Hepatocyte (in vitro differentiated cells): ENCODE data around the gene SMAD7.

Source experiments
- EZH2 ChIP-seq: fragments of 200-600 bp; sonication (generic); IDR thresholded peaks from 2 replicates; pipeline ENCODE4 v1.6.1; 2016; ENCODE audit warnings: antibody characterized with exemption, mild to moderate bottlenecking, borderline replicate concordance
- EZH2phosphoT487 ChIP-seq: fragments of 200-600 bp; sonication (generic); IDR thresholded peaks from one replicate; pipeline ENCODE4 v1.6.1; 2018; ENCODE audit warnings: antibody characterized with exemption, mild to moderate bottlenecking, low read depth, moderate library complexity; ENCODE audit not compliant: unreplicated experiment, severe bottlenecking
- TF ChIP-seq, protein P1 (sequence below): fragments of 200-600 bp; sonication (generic); IDR thresholded peaks from 2 replicates; pipeline ENCODE4 v1.5.1; 2016; ENCODE audit warnings: antibody characterized with exemption, mild to moderate bottlenecking; ENCODE audit not compliant: poor library complexity

DNA sequence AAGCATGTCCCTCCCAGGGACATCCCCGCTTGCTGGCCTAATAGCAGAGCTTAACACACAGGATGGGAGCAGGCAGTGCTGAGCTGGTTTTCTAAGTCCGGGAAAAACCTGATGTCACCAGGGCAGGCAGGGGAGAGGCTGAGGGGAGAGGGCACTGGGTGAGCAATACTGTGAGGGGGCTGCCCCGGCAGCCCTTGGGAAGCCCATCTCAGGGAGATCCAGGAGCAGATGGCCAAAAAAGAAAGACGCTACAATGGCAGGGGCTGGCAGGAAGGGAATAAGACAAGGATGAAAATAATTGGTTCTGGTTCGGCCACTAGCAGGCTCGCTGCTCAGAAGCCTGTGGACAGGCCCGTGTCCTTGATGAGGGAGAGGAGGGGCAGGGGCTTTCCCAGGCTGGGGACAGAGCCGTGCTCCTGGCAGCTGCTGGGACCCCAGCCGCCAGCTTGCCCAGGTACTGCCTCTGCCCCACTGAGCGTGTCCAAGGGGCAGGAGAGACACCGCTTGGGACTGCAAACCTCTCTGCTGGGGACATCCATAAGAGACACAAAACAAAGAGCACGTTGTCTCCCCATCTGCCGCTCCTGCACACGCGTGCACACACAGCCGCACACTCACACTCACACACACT is 30.2 kb downstream of the SMAD7 start:
- TF ChIP-seq, protein P1, sequence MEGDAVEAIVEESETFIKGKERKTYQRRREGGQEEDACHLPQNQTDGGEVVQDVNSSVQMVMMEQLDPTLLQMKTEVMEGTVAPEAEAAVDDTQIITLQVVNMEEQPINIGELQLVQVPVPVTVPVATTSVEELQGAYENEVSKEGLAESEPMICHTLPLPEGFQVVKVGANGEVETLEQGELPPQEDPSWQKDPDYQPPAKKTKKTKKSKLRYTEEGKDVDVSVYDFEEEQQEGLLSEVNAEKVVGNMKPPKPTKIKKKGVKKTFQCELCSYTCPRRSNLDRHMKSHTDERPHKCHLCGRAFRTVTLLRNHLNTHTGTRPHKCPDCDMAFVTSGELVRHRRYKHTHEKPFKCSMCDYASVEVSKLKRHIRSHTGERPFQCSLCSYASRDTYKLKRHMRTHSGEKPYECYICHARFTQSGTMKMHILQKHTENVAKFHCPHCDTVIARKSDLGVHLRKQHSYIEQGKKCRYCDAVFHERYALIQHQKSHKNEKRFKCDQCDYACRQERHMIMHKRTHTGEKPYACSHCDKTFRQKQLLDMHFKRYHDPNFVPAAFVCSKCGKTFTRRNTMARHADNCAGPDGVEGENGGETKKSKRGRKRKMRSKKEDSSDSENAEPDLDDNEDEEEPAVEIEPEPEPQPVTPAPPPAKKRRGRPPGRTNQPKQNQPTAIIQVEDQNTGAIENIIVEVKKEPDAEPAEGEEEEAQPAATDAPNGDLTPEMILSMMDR = no peak
- TF ChIP-seq EZH2phosphoT487 (no peak), EZH2 (no peak)
